Fibroblast of peridontal ligament (primary cell): ENCODE data around the gene AKAP13.
A peak's percentile ranks its signal among the peaks of the same experiment; 100 is the strongest.
"Not testable (repeated sequence)": the region's sequence is repeated elsewhere in the genome, so short reads cannot be mapped to it uniquely, and the experiment has no call there.

ENCODE experiments used
- DNase-seq: peaks from one replicate; pipeline ENCODE4 v3.0.0-alpha.2; 2010; ENCODE audit errors: extremely low read depth

AKAP13 gene

GRCh38 chr15:85380217-85380811 lies at the start of gene AKAP13:
Gene AKAP13 (plus strand): TSS chr15:85380603. CDS start chr15:85485721, 105,118 bp downstream.
- DNase-seq = peak; percentile 99

GRCh38 chr15:85330901-85331588 lies 49.4 kb upstream of the AKAP13 start:
- DNase-seq = peak; percentile 93

- no peak for DNase-seq
Observed at GRCh38 chr15:85331655-85332285, 48.6 kb upstream of the AKAP13 start.

GRCh38 chr15:85333132-85333831 lies 47.1 kb upstream of the AKAP13 start:
- DNase-seq = peak; percentile 90

GRCh38 chr15:85334241-85334640 lies 46.2 kb upstream of the AKAP13 start:
- DNase-seq = no peak

- DNase-seq = no peak
Observed at GRCh38 chr15:85335193-85335942, 45.0 kb upstream of the AKAP13 start.

- no peak for DNase-seq
Observed at GRCh38 chr15:85336880-85337279, 43.5 kb upstream of the AKAP13 start.

GRCh38 chr15:85337425-85338074 lies 42.9 kb upstream of the AKAP13 start:
- no peak for DNase-seq

- no peak for DNase-seq
Observed at GRCh38 chr15:85340321-85340665, 40.1 kb upstream of the AKAP13 start.

GRCh38 chr15:85340852-85341251 lies 39.6 kb upstream of the AKAP13 start:
- DNase-seq = no peak

GRCh38 chr15:85342163-85342562 lies 38.2 kb upstream of the AKAP13 start:
- not testable (repeated sequence) for DNase-seq

GRCh38 chr15:85343443-85343842 lies 37.0 kb upstream of the AKAP13 start:
- DNase-seq = peak; percentile 89

GRCh38 chr15:85344241-85344640 lies 36.2 kb upstream of the AKAP13 start:
- DNase-seq = not testable (repeated sequence)

- peak; percentile 75 for DNase-seq
Observed at GRCh38 chr15:85344653-85345114, 35.7 kb upstream of the AKAP13 start.

GRCh38 chr15:85345196-85345918 lies 35.0 kb upstream of the AKAP13 start:
- DNase-seq = peak; percentile 31

GRCh38 chr15:85346462-85347084 lies 33.8 kb upstream of the AKAP13 start:
- DNase-seq = not testable (repeated sequence)

GRCh38 chr15:85347264-85348047 lies 32.9 kb upstream of the AKAP13 start:
- DNase-seq = not testable (repeated sequence)

- not testable (repeated sequence) for DNase-seq
Observed at GRCh38 chr15:85348048-85348766, 32.2 kb upstream of the AKAP13 start.
